Breast epithelium (tissue), 4 donors: ENCODE results near the gene EIF4G3. TPM values are rescaled to one million over a fixed set of nuclear protein-coding genes. Genes with fewer than 3 reads are reported as not detected.
"Not testable (repeated sequence)": the region's sequence is repeated elsewhere in the genome, so short reads cannot be mapped to it uniquely, and the experiment has no call there.

Experiments
- DNase-seq, 2 donors: peaks; one replicate each; pipeline ENCODE4 v3.0.0-alpha.2; 2019; ENCODE audit warnings: low spot score in 2 of 2
- H3K27ac ChIP-seq, 2 donors: fragments of 200-600 bp; sonication (generic) in 1 of 2; one replicate each; pipeline ENCODE4 v1.5.1; 2016 to 2019; ENCODE audit warnings: mild to moderate bottlenecking in 1 of 2
- H3K27me3 ChIP-seq, 2 donors: fragments of 200-600 bp; sonication (generic) in 1 of 2; one replicate each; pipeline versions ENCODE4 v1.5.1 to v1.6.0; 2017 to 2019; ENCODE audit warnings: control low read depth in 1 of 2, mild to moderate bottlenecking in 1 of 2
- H3K36me3 ChIP-seq: fragments of 200-600 bp; one replicate; pipeline ENCODE4 v1.5.1; 2019
- H3K4me1 ChIP-seq, 2 donors: fragments of 200-600 bp; sonication (generic); one replicate each; pipeline ENCODE4 v1.5.1; 2016 to 2019; ENCODE audit warnings: control low read depth in 1 of 2
- H3K4me3 ChIP-seq, 3 donors: fragments of 200-600 bp; sonication (generic); 1 replicate in 2 of 3; 2 replicates in 1 of 3; pipeline ENCODE4 v1.5.1; 2016 to 2019; ENCODE audit warnings: mild to moderate bottlenecking in 3 of 3, moderate library complexity in 2 of 3
- H3K9me3 ChIP-seq, 2 donors: fragments of 200-600 bp; sonication (generic) in 1 of 2; one replicate each; pipeline ENCODE4 v1.5.1; 2016 to 2019; ENCODE audit warnings: control low read depth in 1 of 2
- POLR2A ChIP-seq: fragments of 450-650 bp; IDR thresholded peaks from one replicate; pipeline ENCODE4 v1.6.1; 2016; ENCODE audit warnings: antibody characterized with exemption, mild to moderate bottlenecking, moderate library complexity
- POLR2AphosphoS5 ChIP-seq, 3 donors: sonication (generic); formaldehyde crosslinking; IDR thresholded peaks; one replicate each; pipeline ENCODE4 v1.6.1; 2017; ENCODE audit warnings: antibody characterized with exemption in 3 of 3
- intact Hi-C: fragments of 100-400 bp; cut with DNase I; formaldehyde crosslinking; loops from one replicate; pipeline ENCODE4 v1.15.1; 2023; ENCODE audit warnings: low total_unique reads
- total RNA-seq, 3 donors: library from RNA; depleted of rRNA; stranded (reverse); fragments of >200 nt; gene quantifications; one replicate each; pipeline ENCODE4 v1.1.0, GENCODE V29; 2016
- TF ChIP-seq, protein P1 (sequence below), 3 donors: fragments of 450-650 bp; IDR thresholded peaks; one replicate each; pipeline ENCODE4 v1.5.1; 2016 to 2017; ENCODE audit warnings: antibody characterized with exemption in 3 of 3, mild to moderate bottlenecking in 3 of 3, moderate library complexity in 3 of 3

The EIF4G3 gene
- total RNA-seq, 3 donors from 2014 or later = 37.8 to 52.4 (median 50.8) TPM

DNA sequence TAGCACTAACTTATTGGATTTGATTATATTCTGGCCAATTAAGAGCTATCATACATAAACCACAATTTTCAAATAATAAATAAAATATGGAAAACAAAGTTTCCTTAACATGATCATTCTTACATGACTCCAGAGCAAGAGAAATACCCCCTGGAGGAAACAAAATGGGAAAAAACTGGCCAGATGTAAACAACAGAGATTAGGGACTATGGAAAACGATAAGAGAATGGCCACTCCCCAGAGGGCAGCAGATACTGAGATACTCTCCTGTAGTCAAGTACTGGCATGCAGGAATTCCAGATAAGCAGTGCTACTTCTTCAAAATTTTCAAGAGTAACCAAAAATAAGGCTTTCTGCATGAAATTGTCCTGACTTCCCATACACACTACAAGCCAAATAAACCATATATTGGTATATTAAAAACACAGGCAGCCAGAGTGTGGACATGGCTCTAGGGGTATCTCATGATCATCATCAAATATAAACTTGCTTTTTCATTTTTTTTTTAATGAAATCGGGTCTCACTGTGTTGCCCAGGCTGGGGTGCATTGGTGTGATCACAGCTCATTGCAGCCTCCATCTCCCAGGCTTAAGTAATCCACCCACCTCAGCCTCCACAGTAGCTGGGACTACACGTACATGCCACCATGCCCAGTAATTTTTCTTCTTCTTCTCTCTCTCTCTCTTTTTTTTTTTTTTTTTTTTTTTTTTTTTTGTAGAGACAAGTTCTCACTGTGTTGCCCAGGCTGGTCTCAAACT is 118.5 kb downstream of the EIF4G3 start:
- DNase-seq = no peak
- Histone ChIP-seq H3K4me3 (no peak overlapping the region), H3K27me3 (no peaks in the 10 kb centered on the region), H3K27ac (no peak overlapping the region), H3K9me3 (no peaks in the 10 kb centered on the region), H3K4me1 (no peaks in the 10 kb centered on the region), H3K36me3 (no peaks in the 10 kb centered on the region)
- intact Hi-C loops = no loop called here
- TF ChIP-seq POLR2A = no peak
- TF ChIP-seq, protein P1, sequence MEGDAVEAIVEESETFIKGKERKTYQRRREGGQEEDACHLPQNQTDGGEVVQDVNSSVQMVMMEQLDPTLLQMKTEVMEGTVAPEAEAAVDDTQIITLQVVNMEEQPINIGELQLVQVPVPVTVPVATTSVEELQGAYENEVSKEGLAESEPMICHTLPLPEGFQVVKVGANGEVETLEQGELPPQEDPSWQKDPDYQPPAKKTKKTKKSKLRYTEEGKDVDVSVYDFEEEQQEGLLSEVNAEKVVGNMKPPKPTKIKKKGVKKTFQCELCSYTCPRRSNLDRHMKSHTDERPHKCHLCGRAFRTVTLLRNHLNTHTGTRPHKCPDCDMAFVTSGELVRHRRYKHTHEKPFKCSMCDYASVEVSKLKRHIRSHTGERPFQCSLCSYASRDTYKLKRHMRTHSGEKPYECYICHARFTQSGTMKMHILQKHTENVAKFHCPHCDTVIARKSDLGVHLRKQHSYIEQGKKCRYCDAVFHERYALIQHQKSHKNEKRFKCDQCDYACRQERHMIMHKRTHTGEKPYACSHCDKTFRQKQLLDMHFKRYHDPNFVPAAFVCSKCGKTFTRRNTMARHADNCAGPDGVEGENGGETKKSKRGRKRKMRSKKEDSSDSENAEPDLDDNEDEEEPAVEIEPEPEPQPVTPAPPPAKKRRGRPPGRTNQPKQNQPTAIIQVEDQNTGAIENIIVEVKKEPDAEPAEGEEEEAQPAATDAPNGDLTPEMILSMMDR (IDR thresholded peaks at IDR 0.05) = no peak
- no peak for TF ChIP-seq POLR2AphosphoS5 (IDR thresholded peaks at IDR 0.05)

DNA sequence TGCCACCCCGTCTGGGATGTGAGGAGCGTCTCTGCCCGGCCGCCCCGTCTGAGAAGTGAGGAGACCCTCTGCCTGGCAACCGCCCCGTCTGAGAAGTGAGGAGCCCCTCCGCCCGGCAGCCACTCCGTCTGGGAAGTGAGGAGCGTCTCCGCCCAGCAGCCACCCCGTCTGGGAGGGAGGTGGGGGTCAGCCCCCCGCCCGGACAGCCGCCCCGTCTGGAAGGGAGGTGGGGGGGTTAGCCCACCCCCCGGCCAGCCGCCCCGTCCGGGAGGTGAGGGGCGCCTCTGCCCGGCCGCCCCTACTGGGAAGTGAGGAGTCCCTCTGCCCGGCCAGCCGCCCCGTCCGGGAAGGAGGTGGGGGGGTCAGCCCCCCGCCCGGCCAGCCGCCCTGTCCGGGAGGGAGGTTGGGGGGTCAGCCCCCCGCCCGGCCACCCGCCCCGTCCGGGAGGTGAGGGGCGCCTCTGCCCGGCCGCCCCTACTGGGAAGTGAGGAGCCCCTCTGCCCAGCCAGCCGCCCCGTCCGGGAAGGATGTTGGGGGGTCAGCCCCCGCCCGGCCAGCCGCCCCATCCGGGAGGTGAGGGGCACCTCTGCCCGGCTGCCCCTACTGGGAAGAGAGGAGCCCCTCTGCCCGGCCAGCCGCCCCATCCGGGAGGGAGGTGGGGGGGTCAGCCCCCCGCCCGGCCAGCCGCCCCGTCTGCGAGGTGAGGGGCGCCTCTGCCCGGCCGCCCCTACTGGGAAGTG is 123.3 kb downstream of the EIF4G3 start:
- H3K9me3 ChIP-seq, H3K36me3 ChIP-seq, H3K4me1 ChIP-seq, H3K27ac ChIP-seq, DNase-seq, intact Hi-C loops, H3K27me3 ChIP-seq, H3K4me3 ChIP-seq: not testable (repeated sequence)

DNA sequence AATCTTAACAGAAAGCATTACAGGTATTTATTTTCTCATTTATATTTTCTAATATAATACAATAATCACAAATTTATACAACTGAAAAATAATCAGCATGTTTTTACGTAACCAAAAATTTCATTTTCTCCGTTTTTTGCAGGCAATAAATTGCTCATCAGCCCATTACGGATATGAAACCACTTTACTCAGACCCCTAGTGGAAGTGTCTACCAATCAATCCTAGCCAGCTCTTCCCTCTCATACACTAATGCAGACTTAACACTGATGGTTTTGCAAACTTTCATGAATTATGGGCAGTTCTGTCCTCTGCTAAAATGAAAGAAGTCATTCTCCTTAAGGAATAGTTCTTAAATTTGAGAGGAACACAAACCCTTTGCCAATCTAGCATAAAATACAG is 124.7 kb downstream of the EIF4G3 start:
- DNase-seq = no peak
- Histone ChIP-seq H3K4me1 (no peaks in the 10 kb centered on the region), H3K36me3 (no peaks in the 10 kb centered on the region), H3K9me3 (no peaks in the 10 kb centered on the region), H3K4me3 (no peak overlapping the region), H3K27me3 (no peaks in the 10 kb centered on the region), H3K27ac (no peak overlapping the region)
- intact Hi-C loops = no loop called here
- TF ChIP-seq, protein P1 (IDR thresholded peaks at IDR 0.05) = no peak
- TF ChIP-seq POLR2AphosphoS5 (IDR thresholded peaks at IDR 0.05) (no peak), POLR2A (no peak)

DNA sequence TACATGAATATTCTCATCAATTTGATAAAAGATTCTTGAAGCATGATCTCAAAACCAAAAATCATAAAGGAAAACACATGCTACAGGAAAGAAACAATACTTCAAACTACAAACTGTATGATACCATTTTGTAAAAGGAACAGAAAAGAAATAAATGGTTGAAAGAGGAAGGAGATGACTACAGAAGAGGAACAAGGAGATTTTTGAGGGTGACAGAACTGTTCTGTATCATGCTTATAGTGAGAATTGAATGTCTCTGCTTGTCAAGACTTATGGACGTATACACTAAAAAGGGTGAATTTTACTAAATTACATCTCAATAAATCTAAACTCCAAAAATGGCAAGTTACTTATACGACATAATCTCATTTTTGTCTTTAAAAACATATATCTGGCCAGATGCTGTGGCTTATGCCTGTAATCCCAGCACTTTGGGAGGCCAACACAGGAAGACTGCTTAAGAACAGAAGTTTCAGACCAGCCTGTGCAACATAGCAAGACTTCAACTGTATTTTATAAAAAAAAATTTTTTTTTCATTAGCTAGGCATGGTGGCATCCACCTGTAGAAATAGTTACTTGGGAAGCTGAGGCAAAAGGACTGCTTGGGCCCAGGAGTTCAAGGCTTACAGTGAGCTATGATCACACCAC is 125.4 kb downstream of the EIF4G3 start:
- H3K4me3 ChIP-seq = no peak overlapping the region
- no peaks in the 10 kb centered on the region for H3K4me1 ChIP-seq
- no peak for DNase-seq
- no peaks in the 10 kb centered on the region for H3K27me3 ChIP-seq
- H3K36me3 ChIP-seq = no peaks in the 10 kb centered on the region
- H3K9me3 ChIP-seq = no peaks in the 10 kb centered on the region
- intact Hi-C loops = no loop called here
- no peak overlapping the region for H3K27ac ChIP-seq
- TF ChIP-seq POLR2A = no peak

DNA sequence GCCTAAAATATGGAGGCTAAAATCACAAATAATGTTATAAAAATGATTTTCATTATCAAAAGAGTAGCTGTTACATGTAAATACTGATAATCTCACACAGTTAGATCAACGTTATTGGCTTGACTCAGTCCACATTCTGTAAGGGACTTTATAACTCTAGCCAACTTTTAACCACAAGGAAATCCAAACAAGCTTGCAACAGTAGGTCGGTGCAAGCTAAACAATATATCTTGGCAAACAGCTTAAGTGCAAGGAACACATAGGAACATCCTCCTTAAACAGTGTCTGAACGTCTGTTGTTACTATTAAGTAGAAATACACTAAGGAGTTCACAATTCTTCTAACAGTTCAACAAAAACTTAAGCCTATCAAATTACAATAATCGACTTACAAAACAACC is 126.7 kb downstream of the EIF4G3 start:
- Histone ChIP-seq H3K4me1 (no peaks in the 10 kb centered on the region), H3K27ac (no peak overlapping the region), H3K27me3 (no peaks in the 10 kb centered on the region), H3K36me3 (no peaks in the 10 kb centered on the region), H3K4me3 (no peak overlapping the region), H3K9me3 (no peaks in the 10 kb centered on the region)
- intact Hi-C loops = no loop called here
- no peak for DNase-seq
- TF ChIP-seq POLR2AphosphoS5 (IDR thresholded peaks at IDR 0.05) = no peak

DNA sequence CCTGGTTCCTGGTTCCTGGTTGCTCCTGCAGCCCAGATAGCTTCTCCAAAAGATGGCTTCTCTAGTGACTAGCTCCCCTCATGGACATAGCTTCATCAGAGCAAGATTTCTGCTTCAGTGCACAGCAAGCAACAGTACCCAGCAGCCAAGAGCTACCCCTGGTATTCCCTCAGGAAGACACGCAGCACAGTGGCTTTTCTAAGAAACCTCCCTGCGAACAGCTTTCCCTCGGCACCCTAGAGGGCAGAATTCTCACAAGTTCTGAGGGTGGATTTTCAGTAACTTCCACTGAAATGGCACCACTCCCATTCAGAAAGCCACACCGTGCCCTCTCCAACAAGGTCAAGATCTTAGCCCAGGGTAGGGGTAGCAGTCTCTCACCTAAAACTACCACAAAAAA is 128.2 kb downstream of the EIF4G3 start:
- Histone ChIP-seq H3K36me3 (no peaks in the 10 kb centered on the region), H3K9me3 (no peaks in the 10 kb centered on the region), H3K4me3 (no peak overlapping the region), H3K27me3 (no peaks in the 10 kb centered on the region), H3K4me1 (no peaks in the 10 kb centered on the region), H3K27ac (no peak overlapping the region)
- intact Hi-C loops = no loop called here
- no peak for DNase-seq
- no peak for TF ChIP-seq POLR2A
- TF ChIP-seq, protein P1 (IDR thresholded peaks at IDR 0.05) = no peak
- TF ChIP-seq POLR2AphosphoS5 (IDR thresholded peaks at IDR 0.05) = no peak
